GM21528 (cell line): ENCODE measurements around the gene SLC41A1.

Experiments
- ATAC-seq: cut with Tn5 transposase; IDR thresholded peaks from one replicate; pipeline ENCODE4 v1.9.1; 2021; ENCODE audit warnings: mild to moderate bottlenecking, moderate library complexity; ENCODE audit not compliant: unreplicated experiment, low FRiP score

Gene SLC41A1

GRCh38 chr1:205764578-205764977 is 48.4 kb downstream of the SLC41A1 start:
- ATAC-seq, result no peak

- no peak for ATAC-seq
Observed at GRCh38 chr1:205763980-205764379, 49.0 kb downstream of the SLC41A1 start.

GRCh38 chr1:205760606-205761005 is 52.4 kb downstream of the SLC41A1 start:
- no peak for ATAC-seq

- no peak for ATAC-seq
Observed at GRCh38 chr1:205756552-205756951, 56.4 kb downstream of the SLC41A1 start.

- no peak for ATAC-seq
Observed at GRCh38 chr1:205754857-205755256, 58.1 kb downstream of the SLC41A1 start.

- ATAC-seq, result no peak
Observed at GRCh38 chr1:205751036-205751651, 61.9 kb downstream of the SLC41A1 start.

- peak; percentile 80 for ATAC-seq
Observed at GRCh38 chr1:205750138-205751035, 62.6 kb downstream of the SLC41A1 start, which contains the start of gene NUCKS1. Gene NUCKS1 (minus strand): TSS chr1:205750182. CDS start chr1:205749973, 209 bp downstream.

GRCh38 chr1:205749234-205750137 is 63.5 kb downstream of the SLC41A1 start:
- ATAC-seq, result peak; percentile 72

GRCh38 chr1:205748403-205749233 is 64.4 kb downstream of the SLC41A1 start:
- ATAC-seq, result peak; percentile 22

GRCh38 chr1:205746757-205747412 is 66.1 kb downstream of the SLC41A1 start:
- no peak for ATAC-seq

- ATAC-seq, result no peak
Observed at GRCh38 chr1:205744403-205744802, 68.6 kb downstream of the SLC41A1 start.

GRCh38 chr1:205743977-205744376 is 69.0 kb downstream of the SLC41A1 start:
- ATAC-seq, result no peak

GRCh38 chr1:205741681-205742080 is 71.3 kb downstream of the SLC41A1 start:
- ATAC-seq, result no peak

GRCh38 chr1:205739348-205740160 is 73.4 kb downstream of the SLC41A1 start:
- ATAC-seq, result no peak
